ENCODE measurements around the gene RAB1B. TPM values are rescaled to one million over a fixed set of nuclear protein-coding genes. Genes with fewer than 3 reads are reported as not detected.

The RAB1B gene
- total RNA-seq, 1 donor from 2014 or later: 64.3 TPM

- DNase-seq (ENCODE audit: low read depth in 2 of 2): no peak
Measured at GRCh38 chr11:66321606-66322005, 53.2 kb downstream of the RAB1B start.

GRCh38 chr11:66322732-66323427 is 54.4 kb downstream of the RAB1B start:
- DNase-seq (ENCODE audit: low read depth in 2 of 2): no peak

- no peak for DNase-seq (ENCODE audit: low read depth in 2 of 2)
Measured at GRCh38 chr11:66323684-66324083, 55.2 kb downstream of the RAB1B start.

- no peak for DNase-seq (ENCODE audit: low read depth in 2 of 2)
Measured at GRCh38 chr11:66324664-66325063, 56.2 kb downstream of the RAB1B start.

- no peak for DNase-seq (ENCODE audit: low read depth in 2 of 2)
Measured at GRCh38 chr11:66325263-66325671, 56.8 kb downstream of the RAB1B start.

- no peak for DNase-seq (ENCODE audit: low read depth in 2 of 2)
Measured at GRCh38 chr11:66326261-66327111, 58.0 kb downstream of the RAB1B start.

Other genes with a start within 250 kb of the RAB1B start
- gene CATSPER1, start 242.2 kb upstream of the RAB1B start, total RNA-seq: 0.13 TPM in 1 of 2 replicates, not detected in the other
- 0.26 and 0.38 TPM in 2 replicates for gene GAL3ST3, start 219.5 kb upstream of the RAB1B start, total RNA-seq
- 70.3 and 72.7 TPM in 2 replicates for gene SF3B2, start 216.3 kb upstream of the RAB1B start, total RNA-seq
- gene PACS1, start 198.4 kb upstream of the RAB1B start, total RNA-seq: 16.4 and 30.7 TPM in 2 replicates
- 8.5 and 9.9 TPM in 2 replicates for gene KLC2, start 10.9 kb upstream of the RAB1B start, total RNA-seq
- gene CNIH2, start 9.5 kb downstream of the RAB1B start, total RNA-seq: 0.25 TPM in 1 of 2 replicates, not detected in the other
- 123 and 146 TPM in 2 replicates for gene YIF1A, start 20.5 kb downstream of the RAB1B start, total RNA-seq
- under 0.01 TPM in 1 of 2 replicates, not detected in the other for gene TMEM151A, start 23.3 kb downstream of the RAB1B start, total RNA-seq
- under 0.01 and 0.13 TPM in 2 replicates for gene CD248, start 48.4 kb downstream of the RAB1B start, total RNA-seq
- gene RIN1, start 67.8 kb downstream of the RAB1B start, total RNA-seq: 4.7 and 5.9 TPM in 2 replicates
- gene BRMS1, start 76.5 kb downstream of the RAB1B start, total RNA-seq: 53.1 and 53.7 TPM in 2 replicates
- 18.7 and 21.0 TPM in 2 replicates for gene B4GAT1, start 79.0 kb downstream of the RAB1B start, total RNA-seq
- gene SLC29A2, start 103.1 kb downstream of the RAB1B start, total RNA-seq: 0.77 and 1.0 TPM in 2 replicates
- gene NPAS4, start 152.4 kb downstream of the RAB1B start, total RNA-seq: not detected in 2 replicates
- gene MRPL11, start 170.2 kb downstream of the RAB1B start, total RNA-seq: 29.2 and 37.5 TPM in 2 replicates
- 3.3 and 5.9 TPM in 2 replicates for gene PELI3, start 198.3 kb downstream of the RAB1B start, total RNA-seq
- 49.9 and 56.0 TPM in 2 replicates for gene DPP3, start 211.8 kb downstream of the RAB1B start, total RNA-seq
- gene BBS1, start 242.0 kb downstream of the RAB1B start, total RNA-seq: 11.3 and 23.0 TPM in 2 replicates